ENCODE results near the gene RMC1. TPM values are rescaled to one million over a fixed set of nuclear protein-coding genes. Genes with fewer than 3 reads are reported as not detected.

The RMC1 gene
- total RNA-seq, 4 donors from 2014 or later, result 18.1 to 25.1 (median 21.7) TPM

- Histone ChIP-seq H3K36me3 (no peaks in the 10 kb centered on the region), H3K4me3 (replicated peaks in 1 of 3) (no peak overlapping the region), H3K27ac (no peak overlapping the region), H3K4me1 (peaks cover 5 to 15% of the 10 kb centered on the region in 2 donors), H3K27me3 (no peaks in the 10 kb centered on the region), H3K9me3 (no peaks in the 10 kb centered on the region)
- intact Hi-C loops (cut with DNase I), result no loop called here
- DNase-seq, result no peak
- TF ChIP-seq, protein P1, sequence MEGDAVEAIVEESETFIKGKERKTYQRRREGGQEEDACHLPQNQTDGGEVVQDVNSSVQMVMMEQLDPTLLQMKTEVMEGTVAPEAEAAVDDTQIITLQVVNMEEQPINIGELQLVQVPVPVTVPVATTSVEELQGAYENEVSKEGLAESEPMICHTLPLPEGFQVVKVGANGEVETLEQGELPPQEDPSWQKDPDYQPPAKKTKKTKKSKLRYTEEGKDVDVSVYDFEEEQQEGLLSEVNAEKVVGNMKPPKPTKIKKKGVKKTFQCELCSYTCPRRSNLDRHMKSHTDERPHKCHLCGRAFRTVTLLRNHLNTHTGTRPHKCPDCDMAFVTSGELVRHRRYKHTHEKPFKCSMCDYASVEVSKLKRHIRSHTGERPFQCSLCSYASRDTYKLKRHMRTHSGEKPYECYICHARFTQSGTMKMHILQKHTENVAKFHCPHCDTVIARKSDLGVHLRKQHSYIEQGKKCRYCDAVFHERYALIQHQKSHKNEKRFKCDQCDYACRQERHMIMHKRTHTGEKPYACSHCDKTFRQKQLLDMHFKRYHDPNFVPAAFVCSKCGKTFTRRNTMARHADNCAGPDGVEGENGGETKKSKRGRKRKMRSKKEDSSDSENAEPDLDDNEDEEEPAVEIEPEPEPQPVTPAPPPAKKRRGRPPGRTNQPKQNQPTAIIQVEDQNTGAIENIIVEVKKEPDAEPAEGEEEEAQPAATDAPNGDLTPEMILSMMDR (IDR thresholded peaks at IDR 0.05), result no peak
- no peak for TF ChIP-seq POLR2A (IDR thresholded peaks at IDR 0.05)
- WGBS, 2 donors, result 79 to 88% methylated on average over 5 to 6 of the region's 6 CpGs
Observed at GRCh38 chr18:23578067-23578701, 74.9 kb downstream of the RMC1 start.

DNA sequence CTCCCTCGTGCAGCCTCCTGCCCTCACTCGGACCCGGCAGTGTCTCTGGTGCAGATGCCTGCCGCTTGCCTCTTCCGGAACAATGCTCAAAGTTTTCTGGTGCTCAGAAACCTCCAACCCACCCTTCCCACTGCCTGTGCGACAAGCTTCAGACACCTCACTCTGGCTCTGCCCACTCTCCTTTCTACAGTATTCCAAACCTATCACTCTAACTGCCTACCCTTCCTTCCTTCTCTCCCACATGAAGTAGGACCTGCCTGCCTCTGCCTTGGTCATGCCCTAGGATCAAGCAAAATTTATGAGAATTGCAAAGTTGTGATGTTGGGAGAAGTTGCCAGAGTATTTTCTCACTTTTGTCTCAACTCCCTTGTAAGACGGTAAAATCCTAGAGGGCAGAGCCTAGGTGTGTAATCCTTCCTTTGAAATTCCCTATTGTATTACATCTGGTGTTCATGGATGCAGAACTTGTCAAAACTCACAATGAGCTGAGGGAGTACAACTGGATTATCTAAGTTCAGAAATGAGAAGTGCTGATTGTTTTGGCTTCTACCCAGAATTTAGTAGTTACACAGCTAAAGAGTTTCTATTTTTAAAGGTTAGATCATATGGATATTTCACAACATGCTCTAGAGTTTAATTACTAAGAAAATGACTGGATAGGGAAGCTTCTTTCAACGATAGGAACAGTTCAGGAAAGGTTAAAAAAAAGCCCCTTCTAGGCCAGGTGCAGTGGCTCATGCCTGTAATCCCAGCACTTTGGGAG lies 75.8 kb downstream of the RMC1 start:
- no peak for DNase-seq
- peaks cover 3 to 21% of the 10 kb centered on the region in 2 donors for H3K4me1 ChIP-seq

GRCh38 chr18:23580677-23581367 lies 77.5 kb downstream of the RMC1 start:
- intact Hi-C loops (cut with DNase I), result no loop called here
- H3K27me3 ChIP-seq, result no peaks in the 10 kb centered on the region
- 93 to 99% methylated on average over 6 of the region's 6 CpGs for WGBS, 2 donors
- no peaks in the 10 kb centered on the region for H3K9me3 ChIP-seq
- TF ChIP-seq, protein P1 (IDR thresholded peaks at IDR 0.05), result no peak
- TF ChIP-seq POLR2A (IDR thresholded peaks at IDR 0.05), result no peak
- peaks cover 12 to 24% of the 10 kb centered on the region in 2 donors for H3K4me1 ChIP-seq
- no peak for DNase-seq
- H3K36me3 ChIP-seq, result no peaks in the 10 kb centered on the region
- H3K4me3 ChIP-seq (replicated peaks in 1 of 3), result no peak overlapping the region
- no peak overlapping the region for H3K27ac ChIP-seq

More for the DNA sequence above, 75.8 kb downstream of the RMC1 start:
- H3K9me3 ChIP-seq, result no peaks in the 10 kb centered on the region
- no peaks in the 10 kb centered on the region for H3K36me3 ChIP-seq
- H3K27ac ChIP-seq, result no peak overlapping the region
- intact Hi-C loops (cut with DNase I), result no loop called here
- no peaks in the 10 kb centered on the region for H3K27me3 ChIP-seq
- H3K4me3 ChIP-seq (replicated peaks in 1 of 3), result no peak overlapping the region
- WGBS, 2 donors, result 90% methylated on average over 8 of the region's 8 CpGs
- TF ChIP-seq POLR2A (IDR thresholded peaks at IDR 0.05), result no peak
- TF ChIP-seq, protein P1 (IDR thresholded peaks at IDR 0.05), result no peak

Small RNA genes lying within 50 kb of the gene (small RNA-seq; reads per million reads assigned to genes)
- gene AC026634.1, result not detected
- gene RF00019, result not detected

Other genes starting within 250 kb of the RMC1 start
- 10 to 100 TPM; 51.2 to 85.7 (median 63.6) TPM for gene RIOK3, start 50.2 kb upstream of the RMC1 start, total RNA-seq
- gene NPC1, start 83.0 kb downstream of the RMC1 start, total RNA-seq, result 10 to 100 TPM; 32.8 to 68.6 (median 42.0) TPM
- gene ANKRD29, start 159.4 kb downstream of the RMC1 start, total RNA-seq, result 1 to 10 TPM; 3.4 to 6.1 (median 4.5) TPM
- gene LAMA3, start 185.9 kb downstream of the RMC1 start, total RNA-seq, result 10 to 100 TPM in 1 of 4 donors, 1 to 10 TPM in 3; 7.5 to 12.1 (median 8.9) TPM